ENCODE results near the gene PKN1. TPM values are rescaled to one million over a fixed set of nuclear protein-coding genes. Genes with fewer than 3 reads are reported as not detected.

PKN1 gene
- polyA plus RNA-seq, 3 donors: 49.5 to 119 (median 49.6) TPM

- peaks cover 64 to 69% of the 10 kb centered on the region in 2 donors for H3K4me1 ChIP-seq (ENCODE audit: control insufficient read depth in 1 of 2, insufficient read depth in 2 of 2, low read length in 2 of 2)
- Mint-ChIP-seq H3K9me3 (no peaks in the 10 kb centered on the region), H3K27me3 (ENCODE audit: low read depth in 3 of 3) (peaks cover 0 to 6% (median 0%) of the 10 kb centered on the region in 3 donors), H3K4me1 (peaks cover 66% of the 10 kb centered on the region), H3K4me3 (no peak overlapping the region), H3K27ac (peak overlapping the region in 5 of 7 donors; percentile 15 to 57 (median 41)), H3K36me3 (peaks cover 36% of the 10 kb centered on the region in 2 donors)
- no peak overlapping the region for H2AFZ ChIP-seq (ENCODE audit: insufficient read depth, low read depth, low read length, poor library complexity, severe bottlenecking)
- H3K27ac ChIP-seq (ENCODE audit: low read depth in 1 of 2, low read length in 2 of 2): no peak overlapping the region
- WGBS (ENCODE audit: insufficient coverage): 93% methylated on average over 4 of the region's 14 CpGs
- H3K79me2 ChIP-seq (ENCODE audit: insufficient read depth, low read length): peaks cover 31% of the 10 kb centered on the region
- no peak overlapping the region for H3K4me3 ChIP-seq (replicated peaks in 1 of 3; ENCODE audit: low read depth in 2 of 3, low read length in 3 of 3)
- no peaks in the 10 kb centered on the region for H3K9me3 ChIP-seq (replicated peaks in 1 of 2; ENCODE audit: control insufficient read depth in 1 of 2, insufficient read depth in 1 of 2, low read length in 2 of 2)
- intact Hi-C loops (cut with micrococcal nuclease): no loop called here
- peaks cover 28 to 32% of the 10 kb centered on the region in 2 donors for H3K36me3 ChIP-seq (replicated peaks in 1 of 2; ENCODE audit: control insufficient read depth in 1 of 2, insufficient read depth in 2 of 2, low read length in 2 of 2)
- H3K4me2 ChIP-seq (replicated peaks; ENCODE audit: extremely low read depth, low read length, poor library complexity, severe bottlenecking): no peak overlapping the region
- no peak for TF ChIP-seq CTCF (IDR thresholded peaks at IDR 0.05)
- no peaks in the 10 kb centered on the region for H3K27me3 ChIP-seq (ENCODE audit: control insufficient read depth in 2 of 2, insufficient read depth in 2 of 2, low read length in 2 of 2)
- no peak for DNase-seq
- H3K9ac ChIP-seq (ENCODE audit: insufficient read depth, low read length, poor library complexity, severe bottlenecking): no peak overlapping the region
- H4K20me1 ChIP-seq (ENCODE audit: insufficient read depth, low read length): peaks cover 41% of the 10 kb centered on the region
These were observed 79.4 kb downstream of the PKN1 start for GRCh38 chr19:14512406-14512961.

- no peak overlapping the region for H3K4me3 ChIP-seq (replicated peaks in 1 of 3; ENCODE audit: low read depth in 2 of 3, low read length in 3 of 3)
- H3K4me1 Mint-ChIP-seq: peaks cover 56% of the 10 kb centered on the region
- H3K36me3 ChIP-seq (replicated peaks in 1 of 2; ENCODE audit: control insufficient read depth in 1 of 2, insufficient read depth in 2 of 2, low read length in 2 of 2): peaks cover 28 to 32% of the 10 kb centered on the region in 2 donors
- H3K36me3 Mint-ChIP-seq: peaks cover 35 to 36% of the 10 kb centered on the region in 2 donors
- no peaks in the 10 kb centered on the region for H3K9me3 Mint-ChIP-seq
- WGBS (ENCODE audit: insufficient coverage): 97% methylated on average over 5 of the region's 8 CpGs
- peaks cover 0 to 2% (median 0%) of the 10 kb centered on the region in 3 donors for H3K27me3 Mint-ChIP-seq (ENCODE audit: low read depth in 3 of 3)
- H3K9me3 ChIP-seq (replicated peaks in 1 of 2; ENCODE audit: control insufficient read depth in 1 of 2, insufficient read depth in 1 of 2, low read length in 2 of 2): no peaks in the 10 kb centered on the region
- peaks cover 53 to 58% of the 10 kb centered on the region in 2 donors for H3K4me1 ChIP-seq (ENCODE audit: control insufficient read depth in 1 of 2, insufficient read depth in 2 of 2, low read length in 2 of 2)
- intact Hi-C loops (cut with micrococcal nuclease): no loop called here
- no peaks in the 10 kb centered on the region for H3K27me3 ChIP-seq (ENCODE audit: control insufficient read depth in 2 of 2, insufficient read depth in 2 of 2, low read length in 2 of 2)
- H3K4me2 ChIP-seq (replicated peaks; ENCODE audit: extremely low read depth, low read length, poor library complexity, severe bottlenecking): no peak overlapping the region
- H3K27ac Mint-ChIP-seq: peak overlapping the region in 2 of 7 donors; percentile 24 to 63
- H4K20me1 ChIP-seq (ENCODE audit: insufficient read depth, low read length): peaks cover 47% of the 10 kb centered on the region
- no peak overlapping the region for H2AFZ ChIP-seq (ENCODE audit: insufficient read depth, low read depth, low read length, poor library complexity, severe bottlenecking)
- no peak overlapping the region for H3K9ac ChIP-seq (ENCODE audit: insufficient read depth, low read length, poor library complexity, severe bottlenecking)
- H3K4me3 Mint-ChIP-seq: no peak overlapping the region
- no peak overlapping the region for H3K27ac ChIP-seq (ENCODE audit: low read depth in 1 of 2, low read length in 2 of 2)
- peaks cover 37% of the 10 kb centered on the region for H3K79me2 ChIP-seq (ENCODE audit: insufficient read depth, low read length)
- no peak for DNase-seq
- TF ChIP-seq CTCF (IDR thresholded peaks at IDR 0.05): no peak
These were observed 81.2 kb downstream of the PKN1 start for GRCh38 chr19:14514215-14514863.

Measured in CD14-positive monocyte (primary cell).